Neural cell (in vitro differentiated cells): Measurements from ENCODE around the gene SYT13. TPM values are rescaled to one million over a fixed set of nuclear protein-coding genes. Genes with fewer than 3 reads are reported as not detected.

ENCODE experiments used
- H2AFZ ChIP-seq: fragments of 200-600, 300-800 bp; sonication (generic), shearing (Covaris generic); 2 replicates; pipeline ENCODE4 v1.6.0; 2014; ENCODE audit warnings: low read depth, mild to moderate bottlenecking, antibody characterized with exemption, low read length, moderate library complexity
- H3F3A ChIP-seq: fragments of 200-600 bp; shearing (Covaris generic); 2 replicates; pipeline ENCODE4 v1.6.1; 2016; ENCODE audit warnings: mild to moderate bottlenecking, moderate library complexity, mixed read lengths, antibody characterized with exemption, low read length; ENCODE audit not compliant: insufficient read depth, poor library complexity, severe bottlenecking
- H3K27ac ChIP-seq: fragments of 200-600, 300-800 bp; sonication (generic), shearing (Covaris generic); 2 replicates; pipeline ENCODE4 v1.5.1; 2014; ENCODE audit warnings: mild to moderate bottlenecking, low read length, moderate library complexity
- H3K27me3 ChIP-seq: fragments of 300-800, 200-600 bp; sonication (generic), shearing (Covaris generic); 2 replicates; pipeline ENCODE4 v1.6.0; 2014; ENCODE audit warnings: mild to moderate bottlenecking, low read depth, low read length, moderate library complexity; ENCODE audit not compliant: insufficient read depth
- H3K36me3 ChIP-seq: fragments of 300-800, 200-600 bp; sonication (generic), shearing (Covaris generic); 2 replicates; pipeline ENCODE4 v1.5.1; 2014; ENCODE audit warnings: mild to moderate bottlenecking, antibody characterized with exemption, low read length, moderate library complexity; ENCODE audit not compliant: insufficient read depth
- H3K4me2 ChIP-seq: fragments of 300-800, 200-600 bp; sonication (generic), shearing (Covaris generic); 2 replicates; pipeline ENCODE4 v1.6.0; 2014; ENCODE audit warnings: mild to moderate bottlenecking, low read length
- H3K4me3 ChIP-seq: fragments of 300-800, 200-600 bp; sonication (generic), shearing (Covaris generic); 2 replicates; pipeline ENCODE4 v1.5.1; 2014; ENCODE audit warnings: mild to moderate bottlenecking, low read length, moderate library complexity
- H3K79me2 ChIP-seq: fragments of 200-600 bp; shearing (Covaris generic); replicated peaks from 2 replicates; pipeline ENCODE4 v1.6.0; 2014; ENCODE audit warnings: mild to moderate bottlenecking, low read length, moderate library complexity; ENCODE audit not compliant: insufficient read depth
- H3K9ac ChIP-seq: fragments of 300-800, 200-600 bp; sonication (generic), shearing (Covaris generic); 2 replicates; pipeline ENCODE4 v1.6.1; 2016; ENCODE audit warnings: mild to moderate bottlenecking, low read length, mixed read lengths
- H3K9me2 ChIP-seq: fragments of 200-600 bp; shearing (Covaris generic); 2 replicates; pipeline ENCODE4 v1.6.1; 2016; ENCODE audit warnings: mild to moderate bottlenecking, low read length, mixed read lengths; ENCODE audit not compliant: insufficient read depth
- H3K9me3 ChIP-seq: fragments of 200-600, 300-800 bp; sonication (generic), shearing (Covaris generic); 2 replicates; pipeline ENCODE4 v1.6.1; 2016; ENCODE audit warnings: mild to moderate bottlenecking, mixed run types, low read length, moderate library complexity, mixed read lengths
- H4K20me1 ChIP-seq: fragments of 200-600 bp; shearing (Covaris generic); 2 replicates; pipeline ENCODE4 v1.6.1; 2016; ENCODE audit warnings: mild to moderate bottlenecking, mixed run types; ENCODE audit not compliant: insufficient read depth
- EP300 ChIP-seq: fragments of 450-650 bp; conservative IDR thresholded peaks from 2 replicates; pipeline ENCODE4 v1.6.1; 2014; ENCODE audit warnings: antibody characterized with exemption, mild to moderate bottlenecking, moderate library complexity; ENCODE audit not compliant: poor library complexity, severe bottlenecking
- EZH2 ChIP-seq: fragments of 200-600, 300-800 bp; shearing (Covaris generic), sonication (generic); IDR thresholded peaks from 2 replicates; pipeline ENCODE4 v1.6.1; 2014; ENCODE audit warnings: antibody characterized with exemption, low read length, borderline replicate concordance, mild to moderate bottlenecking; ENCODE audit not compliant: insufficient read depth, poor library complexity, severe bottlenecking
- MXI1 ChIP-seq: fragments of 450-650 bp; conservative IDR thresholded peaks from 2 replicates; pipeline ENCODE4 v1.6.1; 2014; ENCODE audit warnings: antibody characterized with exemption, mild to moderate bottlenecking; ENCODE audit not compliant: poor library complexity, severe bottlenecking
- POLR2AphosphoS5 ChIP-seq: IDR thresholded peaks from 2 replicates; pipeline ENCODE4 v1.6.1; 2012
- RAD21 ChIP-seq: fragments of 450-650 bp; conservative IDR thresholded peaks from 2 replicates; pipeline ENCODE4 v1.6.1; 2014; ENCODE audit warnings: antibody characterized with exemption, mild to moderate bottlenecking, moderate library complexity
- SMC3 ChIP-seq: fragments of 450-650 bp; conservative IDR thresholded peaks from 2 replicates; pipeline ENCODE4 v1.6.1; 2014; ENCODE audit warnings: antibody characterized with exemption, mild to moderate bottlenecking, moderate library complexity; ENCODE audit not compliant: poor library complexity
- TAF1 ChIP-seq: IDR thresholded peaks from 2 replicates; pipeline ENCODE4 v1.6.1; 2012; ENCODE audit warnings: low read depth
- polyA plus RNA-seq: library from polyadenylated mRNA; depleted of rRNA; stranded (reverse); fragments of >200 nt; gene quantifications from 2 replicates; pipeline ENCODE4 v1.2.3, GENCODE V29; 2014
- TF ChIP-seq, protein P1 (sequence below): fragments of 450-650 bp; IDR thresholded peaks from 2 replicates; pipeline ENCODE4 v1.5.1; 2014; ENCODE audit warnings: antibody characterized with exemption, mild to moderate bottlenecking, moderate library complexity; ENCODE audit not compliant: poor library complexity, severe bottlenecking
- TF ChIP-seq, protein P2 (sequence below): IDR thresholded peaks from 2 replicates; pipeline ENCODE4 v1.6.1; 2012; ENCODE audit warnings: borderline replicate concordance

SYT13 gene
- polyA plus RNA-seq, 1 donor from 2014 or later: 60.8 TPM

- no peaks in the 10 kb centered on the region for H3K9me3 ChIP-seq
- no peaks in the 10 kb centered on the region for H3K9me2 ChIP-seq
- H3K27me3 ChIP-seq: no peaks in the 10 kb centered on the region
- no peak overlapping the region for H3K4me2 ChIP-seq
- no peaks in the 10 kb centered on the region for H4K20me1 ChIP-seq
- no peaks in the 10 kb centered on the region for H3K36me3 ChIP-seq
- no peak overlapping the region for H3K9ac ChIP-seq
- no peaks in the 10 kb centered on the region for H3F3A ChIP-seq
- TF ChIP-seq EP300 (no peak), SMC3 (no peak), MXI1 (no peak), TAF1 (no peak), POLR2AphosphoS5 (no peak), RAD21 (no peak), EZH2 (no peak)
- TF ChIP-seq, protein P1, sequence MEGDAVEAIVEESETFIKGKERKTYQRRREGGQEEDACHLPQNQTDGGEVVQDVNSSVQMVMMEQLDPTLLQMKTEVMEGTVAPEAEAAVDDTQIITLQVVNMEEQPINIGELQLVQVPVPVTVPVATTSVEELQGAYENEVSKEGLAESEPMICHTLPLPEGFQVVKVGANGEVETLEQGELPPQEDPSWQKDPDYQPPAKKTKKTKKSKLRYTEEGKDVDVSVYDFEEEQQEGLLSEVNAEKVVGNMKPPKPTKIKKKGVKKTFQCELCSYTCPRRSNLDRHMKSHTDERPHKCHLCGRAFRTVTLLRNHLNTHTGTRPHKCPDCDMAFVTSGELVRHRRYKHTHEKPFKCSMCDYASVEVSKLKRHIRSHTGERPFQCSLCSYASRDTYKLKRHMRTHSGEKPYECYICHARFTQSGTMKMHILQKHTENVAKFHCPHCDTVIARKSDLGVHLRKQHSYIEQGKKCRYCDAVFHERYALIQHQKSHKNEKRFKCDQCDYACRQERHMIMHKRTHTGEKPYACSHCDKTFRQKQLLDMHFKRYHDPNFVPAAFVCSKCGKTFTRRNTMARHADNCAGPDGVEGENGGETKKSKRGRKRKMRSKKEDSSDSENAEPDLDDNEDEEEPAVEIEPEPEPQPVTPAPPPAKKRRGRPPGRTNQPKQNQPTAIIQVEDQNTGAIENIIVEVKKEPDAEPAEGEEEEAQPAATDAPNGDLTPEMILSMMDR: no peak
- TF ChIP-seq, protein P2, sequence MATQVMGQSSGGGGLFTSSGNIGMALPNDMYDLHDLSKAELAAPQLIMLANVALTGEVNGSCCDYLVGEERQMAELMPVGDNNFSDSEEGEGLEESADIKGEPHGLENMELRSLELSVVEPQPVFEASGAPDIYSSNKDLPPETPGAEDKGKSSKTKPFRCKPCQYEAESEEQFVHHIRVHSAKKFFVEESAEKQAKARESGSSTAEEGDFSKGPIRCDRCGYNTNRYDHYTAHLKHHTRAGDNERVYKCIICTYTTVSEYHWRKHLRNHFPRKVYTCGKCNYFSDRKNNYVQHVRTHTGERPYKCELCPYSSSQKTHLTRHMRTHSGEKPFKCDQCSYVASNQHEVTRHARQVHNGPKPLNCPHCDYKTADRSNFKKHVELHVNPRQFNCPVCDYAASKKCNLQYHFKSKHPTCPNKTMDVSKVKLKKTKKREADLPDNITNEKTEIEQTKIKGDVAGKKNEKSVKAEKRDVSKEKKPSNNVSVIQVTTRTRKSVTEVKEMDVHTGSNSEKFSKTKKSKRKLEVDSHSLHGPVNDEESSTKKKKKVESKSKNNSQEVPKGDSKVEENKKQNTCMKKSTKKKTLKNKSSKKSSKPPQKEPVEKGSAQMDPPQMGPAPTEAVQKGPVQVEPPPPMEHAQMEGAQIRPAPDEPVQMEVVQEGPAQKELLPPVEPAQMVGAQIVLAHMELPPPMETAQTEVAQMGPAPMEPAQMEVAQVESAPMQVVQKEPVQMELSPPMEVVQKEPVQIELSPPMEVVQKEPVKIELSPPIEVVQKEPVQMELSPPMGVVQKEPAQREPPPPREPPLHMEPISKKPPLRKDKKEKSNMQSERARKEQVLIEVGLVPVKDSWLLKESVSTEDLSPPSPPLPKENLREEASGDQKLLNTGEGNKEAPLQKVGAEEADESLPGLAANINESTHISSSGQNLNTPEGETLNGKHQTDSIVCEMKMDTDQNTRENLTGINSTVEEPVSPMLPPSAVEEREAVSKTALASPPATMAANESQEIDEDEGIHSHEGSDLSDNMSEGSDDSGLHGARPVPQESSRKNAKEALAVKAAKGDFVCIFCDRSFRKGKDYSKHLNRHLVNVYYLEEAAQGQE: no peak
- no peak overlapping the region for H3K27ac ChIP-seq
- H2AFZ ChIP-seq: no peak overlapping the region
- no peak overlapping the region for H3K4me3 ChIP-seq
- no peaks in the 10 kb centered on the region for H3K79me2 ChIP-seq
Measured at GRCh38 chr11:45267052-45267451, 19.1 kb downstream of the SYT13 start.

DNA sequence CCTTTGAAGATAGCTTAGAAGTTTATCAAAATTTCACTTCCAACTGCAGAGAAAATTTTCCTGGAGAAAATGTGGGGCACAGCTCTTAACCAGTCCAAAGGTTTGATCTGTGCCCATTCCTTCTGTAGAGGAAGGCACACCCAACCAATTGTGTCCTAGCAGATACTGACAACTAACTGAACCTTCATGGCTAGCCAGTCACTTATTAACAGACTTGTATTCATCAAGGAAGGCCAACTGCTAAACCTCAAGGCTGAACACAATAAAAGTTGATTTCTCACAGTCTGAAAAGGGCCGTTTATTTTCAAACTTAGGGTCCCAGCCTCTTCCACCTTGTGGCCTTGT is 19.5 kb downstream of the SYT13 start:
- Histone ChIP-seq H3K9ac (no peak overlapping the region), H3F3A (no peaks in the 10 kb centered on the region), H3K27ac (no peak overlapping the region), H2AFZ (no peak overlapping the region), H3K4me2 (no peak overlapping the region), H3K36me3 (no peaks in the 10 kb centered on the region), H4K20me1 (no peaks in the 10 kb centered on the region), H3K27me3 (no peaks in the 10 kb centered on the region), H3K9me3 (no peaks in the 10 kb centered on the region), H3K9me2 (no peaks in the 10 kb centered on the region), H3K4me3 (no peak overlapping the region), H3K79me2 (no peaks in the 10 kb centered on the region)
- TF ChIP-seq, protein P2: no peak
- TF ChIP-seq EZH2: no peak
- TF ChIP-seq SMC3: no peak
- TF ChIP-seq RAD21: no peak
- no peak for TF ChIP-seq TAF1
- no peak for TF ChIP-seq EP300
- TF ChIP-seq POLR2AphosphoS5: no peak
- TF ChIP-seq, protein P1: no peak
- TF ChIP-seq MXI1: no peak
